Astrocyte (in vitro differentiated cells and primary cell): ENCODE measurements around the gene DNAH3. TPM values are rescaled to one million over a fixed set of nuclear protein-coding genes. Genes with fewer than 3 reads are reported as not detected.
"Not testable (repeated sequence)": the region's sequence is repeated elsewhere in the genome, so short reads cannot be mapped to it uniquely, and the experiment has no call there.

Experiments used
- DNase-seq: peaks from one replicate; pipeline ENCODE4 v3.0.0-alpha.2; 2010; ENCODE audit warnings: low read depth
- FAIRE-seq: peaks from 2 replicates; lab custom pipeline; 2011; peaks lifted over from hg19 to GRCh38; lab: Jason Lieb, UNC
- H2AFZ ChIP-seq: 2 replicates; pipeline ENCODE4 v1.6.0; 2012; ENCODE audit warnings: low read depth, low read length, inconsistent platforms
- H3K27ac ChIP-seq: 2 replicates; pipeline ENCODE4 v1.5.1; 2011; ENCODE audit warnings: low read depth, low read length, inconsistent platforms
- H3K27me3 ChIP-seq: 2 replicates; pipeline ENCODE4 v1.6.0; 2011; ENCODE audit warnings: low read length, inconsistent platforms; ENCODE audit not compliant: insufficient read depth
- H3K36me3 ChIP-seq: 2 replicates; pipeline ENCODE4 v1.5.1; 2011; ENCODE audit warnings: low read length, inconsistent platforms; ENCODE audit not compliant: insufficient read depth
- H3K4me1 ChIP-seq: 2 replicates; pipeline ENCODE4 v1.5.1; 2011; ENCODE audit warnings: low read length, inconsistent platforms; ENCODE audit not compliant: insufficient read depth
- H3K4me2 ChIP-seq: 2 replicates; pipeline ENCODE4 v1.6.0; 2012; ENCODE audit warnings: low read length, inconsistent platforms
- H3K4me3 ChIP-seq: 2 replicates; pipeline ENCODE4 v1.5.1; 2011; ENCODE audit warnings: low read depth, mild to moderate bottlenecking, low read length, inconsistent platforms; ENCODE audit not compliant: insufficient read depth
- H3K79me2 ChIP-seq: 2 replicates; pipeline ENCODE4 v1.6.0; 2012; ENCODE audit warnings: mild to moderate bottlenecking, low read length, inconsistent platforms; ENCODE audit not compliant: insufficient read depth
- H3K9ac ChIP-seq: 2 replicates; pipeline ENCODE4 v1.6.0; 2012; ENCODE audit warnings: mild to moderate bottlenecking, low read length, inconsistent platforms
- H3K9me3 ChIP-seq: 2 replicates; pipeline ENCODE4 v1.5.1; 2012; ENCODE audit warnings: low read depth, mild to moderate bottlenecking, low read length, inconsistent platforms; ENCODE audit not compliant: insufficient read depth
- H4K20me1 ChIP-seq: 2 replicates; pipeline ENCODE4 v1.6.0; 2012; ENCODE audit warnings: low read length, inconsistent platforms; ENCODE audit not compliant: insufficient read depth
- H3K27ac Mint-ChIP-seq: one replicate; pipeline ENCODE4 v1.8.0; 2021; ENCODE audit warnings: mild to moderate bottlenecking, mixed read lengths; ENCODE audit not compliant: unreplicated experiment
- H3K27me3 Mint-ChIP-seq: one replicate; pipeline ENCODE4 v1.8.0; 2021; ENCODE audit warnings: low read depth, mixed read lengths; ENCODE audit not compliant: unreplicated experiment
- H3K36me3 Mint-ChIP-seq: one replicate; pipeline ENCODE4 v1.8.0; 2021; ENCODE audit warnings: low read depth, mixed read lengths; ENCODE audit not compliant: unreplicated experiment
- H3K4me1 Mint-ChIP-seq: one replicate; pipeline ENCODE4 v1.8.0; 2021; ENCODE audit warnings: low read depth, mixed read lengths; ENCODE audit not compliant: unreplicated experiment
- H3K4me3 Mint-ChIP-seq: one replicate; pipeline ENCODE4 v1.8.0; 2021; ENCODE audit warnings: mild to moderate bottlenecking, moderate library complexity, mixed read lengths; ENCODE audit not compliant: unreplicated experiment
- H3K9me3 Mint-ChIP-seq: one replicate; pipeline ENCODE4 v1.8.0; 2021; ENCODE audit warnings: mild to moderate bottlenecking, mixed read lengths; ENCODE audit not compliant: unreplicated experiment
- CTCF ChIP-seq: IDR thresholded peaks from 2 replicates; pipeline ENCODE4 v1.5.1; 2011; ENCODE audit warnings: low read depth, mild to moderate bottlenecking, inconsistent platforms, low read length, moderate library complexity; ENCODE audit not compliant: insufficient read depth
- EZH2 ChIP-seq: IDR thresholded peaks from 2 replicates; pipeline ENCODE4 v1.6.1; 2012; ENCODE audit warnings: mild to moderate bottlenecking, low read length, inconsistent platforms; ENCODE audit not compliant: insufficient read depth
- total RNA-seq: library from RNA; stranded (reverse); gene quantifications from 2 replicates; pipeline ENCODE4 v1.2.1, GENCODE V29; 2021

The DNAH3 gene
- total RNA-seq, 1 donor from 2014 or later: not detected

GRCh38 chr16:20930365-20930690 is 220.3 kb downstream of the DNAH3 start:
- H3K4me2 ChIP-seq: no peak overlapping the region
- Mint-ChIP-seq H3K4me1 (peaks cover 10% of the 10 kb centered on the region), H3K27ac (no peak overlapping the region), H3K9me3 (no peaks in the 10 kb centered on the region), H3K27me3 (no peaks in the 10 kb centered on the region), H3K4me3 (no peak overlapping the region), H3K36me3 (peaks cover 2% of the 10 kb centered on the region)
- FAIRE-seq (no peak), DNase-seq (no peak)
- no peak overlapping the region for H3K9ac ChIP-seq
- H3K4me3 ChIP-seq: no peak overlapping the region
- no peak overlapping the region for H3K27ac ChIP-seq
- H2AFZ ChIP-seq: no peak overlapping the region
- H3K36me3 ChIP-seq: no peaks in the 10 kb centered on the region
- H3K79me2 ChIP-seq: no peaks in the 10 kb centered on the region
- H3K4me1 ChIP-seq: no peaks in the 10 kb centered on the region
- no peak for TF ChIP-seq EZH2
- TF ChIP-seq CTCF: no peak
- no peaks in the 10 kb centered on the region for H4K20me1 ChIP-seq
- H3K9me3 ChIP-seq: no peaks in the 10 kb centered on the region
- H3K27me3 ChIP-seq: peaks cover 3% of the 10 kb centered on the region

GRCh38 chr16:20929676-20930364 is 220.8 kb downstream of the DNAH3 start:
- not testable (repeated sequence) for H3K36me3 Mint-ChIP-seq, H3K27ac ChIP-seq, H3K27me3 ChIP-seq, H3K4me2 ChIP-seq, H3K27me3 Mint-ChIP-seq, H4K20me1 ChIP-seq, H3K4me3 Mint-ChIP-seq, H3K79me2 ChIP-seq, FAIRE-seq, H3K36me3 ChIP-seq, H3K9me3 Mint-ChIP-seq, H3K4me1 ChIP-seq, H3K9me3 ChIP-seq, H3K27ac Mint-ChIP-seq, H2AFZ ChIP-seq, H3K9ac ChIP-seq, H3K4me3 ChIP-seq
- peaks cover 10% of the 10 kb centered on the region for H3K4me1 Mint-ChIP-seq
- DNase-seq: peak; percentile 32

- Histone ChIP-seq H3K36me3 (no peaks in the 10 kb centered on the region), H3K4me1 (no peaks in the 10 kb centered on the region), H3K27me3 (no peaks in the 10 kb centered on the region), H3K9ac (no peak overlapping the region), H3K4me2 (no peak overlapping the region), H3K79me2 (no peaks in the 10 kb centered on the region), H3K9me3 (no peaks in the 10 kb centered on the region), H4K20me1 (no peaks in the 10 kb centered on the region), H3K27ac (no peak overlapping the region), H2AFZ (no peak overlapping the region), H3K4me3 (no peak overlapping the region)
- H3K9me3 Mint-ChIP-seq: no peaks in the 10 kb centered on the region
- no peak for TF ChIP-seq CTCF
- no peak for TF ChIP-seq EZH2
- H3K27me3 Mint-ChIP-seq: no peaks in the 10 kb centered on the region
- FAIRE-seq (no peak), DNase-seq (peak; percentile 30)
- H3K4me1 Mint-ChIP-seq: peaks cover 10% of the 10 kb centered on the region
- H3K36me3 Mint-ChIP-seq: peaks cover 3% of the 10 kb centered on the region
- no peak overlapping the region for H3K27ac Mint-ChIP-seq
- no peak overlapping the region for H3K4me3 Mint-ChIP-seq
These were observed 221.8 kb downstream of the DNAH3 start for GRCh38 chr16:20928774-20929411.
